Activated naive CD4-positive, alpha-beta T cell treated with anti-CD3 and anti-CD28 coated beads, Interleukin-2, amount 10 ng/mL, durations not matched to agents 7 days and 5 days (primary cell): ENCODE results near the gene PACS2.

Experiments used
- CTCF ChIA-PET: fragments of 350-600 bp; sonication (Branson Sonifier 250); formaldehyde crosslinking; loops from one replicate; lab custom pipeline; 2021; ENCODE audit warnings: antibody characterized with exemption; lab: Charles Lee
- DNase-seq: peaks from one replicate; pipeline ENCODE4 v3.0.0-alpha.2; 2020
- H3K27ac Mint-ChIP-seq: one replicate; pipeline ENCODE4 v1.8.0; 2021; ENCODE audit warnings: mild to moderate bottlenecking, moderate library complexity, mixed read lengths
- H3K27me3 Mint-ChIP-seq: one replicate; pipeline ENCODE4 v1.8.0; 2021; ENCODE audit warnings: mild to moderate bottlenecking, mixed read lengths
- H3K36me3 Mint-ChIP-seq: one replicate; pipeline ENCODE4 v1.8.0; 2021; ENCODE audit warnings: mixed read lengths
- H3K4me1 Mint-ChIP-seq: one replicate; pipeline ENCODE4 v1.8.0; 2021; ENCODE audit warnings: mixed read lengths
- H3K4me3 Mint-ChIP-seq: one replicate; pipeline ENCODE4 v1.8.0; 2021; ENCODE audit warnings: mild to moderate bottlenecking, moderate library complexity, mixed read lengths
- H3K9me3 Mint-ChIP-seq: one replicate; pipeline ENCODE4 v1.8.0; 2021; ENCODE audit warnings: mixed read lengths

Gene PACS2

GRCh38 chr14:105412771-105413543, 98.4 kb downstream of the PACS2 start:
- Mint-ChIP-seq H3K4me3 (peak overlapping the region; percentile 12), H3K27ac (no peak overlapping the region), H3K4me1 (peaks cover 16% of the 10 kb centered on the region), H3K27me3 (peaks cover 72% of the 10 kb centered on the region), H3K36me3 (no peaks in the 10 kb centered on the region), H3K9me3 (no peaks in the 10 kb centered on the region)
- peak; percentile 17 for DNase-seq
- CTCF ChIA-PET = interaction anchor here (0.6 kb wide), 1 partner anchor 517 kb away, joined by 3 read pairs; no protein-coding TSS in a partner anchor

GRCh38 chr14:105413544-105413886, 99.0 kb downstream of the PACS2 start:
- peaks cover 17% of the 10 kb centered on the region for H3K4me1 Mint-ChIP-seq
- DNase-seq = no peak
- no peak overlapping the region for H3K27ac Mint-ChIP-seq
- H3K36me3 Mint-ChIP-seq = no peaks in the 10 kb centered on the region
- CTCF ChIA-PET = interaction anchor here (0.6 kb wide), 1 partner anchor 518 kb away, joined by 3 read pairs; no protein-coding TSS in a partner anchor
- peaks cover 73% of the 10 kb centered on the region for H3K27me3 Mint-ChIP-seq
- peak overlapping the region; percentile 12 for H3K4me3 Mint-ChIP-seq
- no peaks in the 10 kb centered on the region for H3K9me3 Mint-ChIP-seq

- Mint-ChIP-seq H3K27me3 (peaks cover 66% of the 10 kb centered on the region), H3K9me3 (no peaks in the 10 kb centered on the region), H3K4me1 (peaks cover 26% of the 10 kb centered on the region), H3K36me3 (no peaks in the 10 kb centered on the region), H3K4me3 (peak overlapping the region; percentile 68), H3K27ac (no peak overlapping the region)
- peak; percentile 75 for DNase-seq
- CTCF ChIA-PET = interaction anchor here (1.1 kb wide), 1 partner anchor 11 kb away, joined by 3 read pairs; no protein-coding TSS in a partner anchor
Measured at GRCh38 chr14:105414456-105415371, 100.2 kb downstream of the PACS2 start.

- H3K36me3 Mint-ChIP-seq = no peaks in the 10 kb centered on the region
- no peaks in the 10 kb centered on the region for H3K9me3 Mint-ChIP-seq
- H3K27ac Mint-ChIP-seq = no peak overlapping the region
- CTCF ChIA-PET = interaction anchor here (1.1 to 1.6 kb wide), 2 partner anchors 12 kb away, joined by 3 to 9 read pairs; no protein-coding TSS in a partner anchor
- H3K27me3 Mint-ChIP-seq = peaks cover 55% of the 10 kb centered on the region
- peak overlapping the region; percentile 68 for H3K4me3 Mint-ChIP-seq
- no peak for DNase-seq
- peaks cover 27% of the 10 kb centered on the region for H3K4me1 Mint-ChIP-seq
Measured at GRCh38 chr14:105415481-105416428, 101.2 kb downstream of the PACS2 start.

- no peak for DNase-seq
- H3K4me1 Mint-ChIP-seq = peaks cover 31% of the 10 kb centered on the region
- H3K36me3 Mint-ChIP-seq = no peaks in the 10 kb centered on the region
- H3K9me3 Mint-ChIP-seq = no peaks in the 10 kb centered on the region
- peaks cover 46% of the 10 kb centered on the region for H3K27me3 Mint-ChIP-seq
- H3K4me3 Mint-ChIP-seq = no peak overlapping the region
- CTCF ChIA-PET = interaction anchor here (1.6 to 1.8 kb wide), 2 partner anchors 13 to 46 kb away, joined by 4 to 9 read pairs; no protein-coding TSS in a partner anchor
- H3K27ac Mint-ChIP-seq = no peak overlapping the region
Measured at GRCh38 chr14:105416671-105417070, 102.1 kb downstream of the PACS2 start.

- peak overlapping the region; percentile 10 for H3K4me3 Mint-ChIP-seq
- peaks cover 41% of the 10 kb centered on the region for H3K4me1 Mint-ChIP-seq
- no peak for DNase-seq
- H3K27ac Mint-ChIP-seq = no peak overlapping the region
- peaks cover 6% of the 10 kb centered on the region for H3K36me3 Mint-ChIP-seq
- H3K27me3 Mint-ChIP-seq = peaks cover 36% of the 10 kb centered on the region
- CTCF ChIA-PET = interaction anchor here (1.1 to 1.8 kb wide), 3 partner anchors 14 to 72 kb away, joined by 3 to 9 read pairs (median 4); no protein-coding TSS in a partner anchor
- no peaks in the 10 kb centered on the region for H3K9me3 Mint-ChIP-seq
Measured at GRCh38 chr14:105417690-105418121, 103.2 kb downstream of the PACS2 start.

GRCh38 chr14:105418269-105419194, 104.0 kb downstream of the PACS2 start:
- Mint-ChIP-seq H3K9me3 (no peaks in the 10 kb centered on the region), H3K27me3 (peaks cover 28% of the 10 kb centered on the region), H3K4me3 (peak overlapping the region; percentile 70), H3K4me1 (peaks cover 40% of the 10 kb centered on the region), H3K27ac (peak overlapping the region; percentile 13), H3K36me3 (peaks cover 6% of the 10 kb centered on the region)
- no peak for DNase-seq
- CTCF ChIA-PET = interaction anchor here (1.0 to 1.1 kb wide), 2 partner anchors 47 to 71 kb away, joined by 3 read pairs; no protein-coding TSS in a partner anchor

- H3K27ac Mint-ChIP-seq = peak within 1 kb of the TSS; percentile 83
- CTCF ChIA-PET = interaction anchor here (1.0 kb wide), 1 partner anchor 48 kb away, joined by 3 read pairs; no protein-coding TSS in a partner anchor
- peaks cover 6% of the 10 kb centered on the region for H3K36me3 Mint-ChIP-seq
- no peaks in the 10 kb centered on the region for H3K9me3 Mint-ChIP-seq
- H3K27me3 Mint-ChIP-seq = peaks cover 19% of the 10 kb centered on the region
- H3K4me3 Mint-ChIP-seq = peak within 1 kb of the TSS; percentile 85
- peak; percentile 60 for DNase-seq
- peaks cover 41% of the 10 kb centered on the region for H3K4me1 Mint-ChIP-seq
Measured at GRCh38 chr14:105419195-105420091, 104.9 kb downstream of the PACS2 start, which contains the start of gene MTA1. TSS of gene MTA1 (plus strand) at chr14:105419827. CDS start at chr14:105420036, 209 bp downstream.

- H3K36me3 Mint-ChIP-seq = peaks cover 6% of the 10 kb centered on the region
- CTCF ChIA-PET = no interaction called here
Measured at GRCh38 chr14:105420101-105420973, 105.8 kb downstream of the PACS2 start.

GRCh38 chr14:105420974-105421674, 106.6 kb downstream of the PACS2 start:
- Mint-ChIP-seq H3K27ac (peak overlapping the region; percentile 83), H3K27me3 (peaks cover 15% of the 10 kb centered on the region), H3K36me3 (peaks cover 7% of the 10 kb centered on the region), H3K4me3 (peak overlapping the region; percentile 85), H3K9me3 (no peaks in the 10 kb centered on the region), H3K4me1 (peaks cover 36% of the 10 kb centered on the region)
- CTCF ChIA-PET = interaction anchor here (1.1 to 1.9 kb wide), 2 partner anchors 18 to 69 kb away, joined by 3 to 4 read pairs; no protein-coding TSS in a partner anchor
- no peak for DNase-seq

More at GRCh38 chr14:105420101-105420973, 105.8 kb downstream of the PACS2 start:
- Mint-ChIP-seq H3K9me3 (no peaks in the 10 kb centered on the region), H3K4me1 (peaks cover 36% of the 10 kb centered on the region), H3K27me3 (peaks cover 15% of the 10 kb centered on the region), H3K4me3 (peak overlapping the region; percentile 85), H3K27ac (peak overlapping the region; percentile 83)
- DNase-seq = peak; percentile 47
